WI38 (cell line): ENCODE data around the gene C6orf141.

Experiments
- H3K4me3 ChIP-seq: 2 replicates; pipeline ENCODE4 v1.5.1; 2011; ENCODE audit warnings: low read depth, mild to moderate bottlenecking, control low read depth, low read length
- CTCF ChIP-seq: IDR thresholded peaks from 2 replicates; pipeline ENCODE4 v1.5.1; 2012; ENCODE audit warnings: low read depth, mild to moderate bottlenecking, control low read depth, low read length

C6orf141 gene

GRCh38 chr6:49558238-49558637 is 7.8 kb downstream of the C6orf141 start:
- no peak for TF ChIP-seq CTCF
- H3K4me3 ChIP-seq: no peak overlapping the region

GRCh38 chr6:49563006-49563886 is 12.8 kb downstream of the C6orf141 start:
- no peak for TF ChIP-seq CTCF
- H3K4me3 ChIP-seq: no peak overlapping the region

GRCh38 chr6:49564552-49564951 is 14.1 kb downstream of the C6orf141 start:
- TF ChIP-seq CTCF: no peak

GRCh38 chr6:49565261-49565660 is 14.8 kb downstream of the C6orf141 start:
- H3K4me3 ChIP-seq: no peak overlapping the region
- TF ChIP-seq CTCF: no peak

More at GRCh38 chr6:49564552-49564951, 14.1 kb downstream of the C6orf141 start:
- no peak overlapping the region for H3K4me3 ChIP-seq

GRCh38 chr6:49565855-49566254 is 15.4 kb downstream of the C6orf141 start:
- no peak for TF ChIP-seq CTCF
- no peak overlapping the region for H3K4me3 ChIP-seq

GRCh38 chr6:49570474-49571079 is 20.1 kb downstream of the C6orf141 start:
- no peak for TF ChIP-seq CTCF

GRCh38 chr6:49576618-49577017 is 26.1 kb downstream of the C6orf141 start:
- no peak for TF ChIP-seq CTCF
- H3K4me3 ChIP-seq: no peak overlapping the region

More at GRCh38 chr6:49570474-49571079, 20.1 kb downstream of the C6orf141 start:
- no peak overlapping the region for H3K4me3 ChIP-seq
